ENCODE data around the gene SAMD4B.

Gene SAMD4B

GRCh38 chr19:39382991-39383828 is 41.0 kb downstream of the SAMD4B start:
- DNase-seq (ENCODE audit: low spot score) = no peak

GRCh38 chr19:39384839-39385568 is 42.8 kb downstream of the SAMD4B start:
- DNase-seq (ENCODE audit: low spot score) = no peak
- no peak for TF ChIP-seq CTCF (IDR thresholded peaks at IDR 0.05; ENCODE audit: extremely low read depth, missing control alignments)

More at GRCh38 chr19:39382991-39383828, 41.0 kb downstream of the SAMD4B start:
- TF ChIP-seq CTCF (IDR thresholded peaks at IDR 0.05; ENCODE audit: extremely low read depth, missing control alignments) = no peak

- TF ChIP-seq CTCF (IDR thresholded peaks at IDR 0.05; ENCODE audit: extremely low read depth, missing control alignments) = no peak
- no peak for DNase-seq (ENCODE audit: low spot score)
Measured at GRCh38 chr19:39385629-39386411, 43.6 kb downstream of the SAMD4B start.

GRCh38 chr19:39386557-39386956 is 44.3 kb downstream of the SAMD4B start:
- no peak for DNase-seq (ENCODE audit: low spot score)
- no peak for TF ChIP-seq CTCF (IDR thresholded peaks at IDR 0.05; ENCODE audit: extremely low read depth, missing control alignments)

GRCh38 chr19:39388657-39389056 is 46.4 kb downstream of the SAMD4B start:
- no peak for TF ChIP-seq CTCF (IDR thresholded peaks at IDR 0.05; ENCODE audit: extremely low read depth, missing control alignments)
- no peak for DNase-seq (ENCODE audit: low spot score)

- TF ChIP-seq CTCF (IDR thresholded peaks at IDR 0.05; ENCODE audit: extremely low read depth, missing control alignments) = no peak
Measured at GRCh38 chr19:39389631-39390414, 47.6 kb downstream of the SAMD4B start.

More at GRCh38 chr19:39389631-39390414, 47.6 kb downstream of the SAMD4B start:
- no peak for DNase-seq (ENCODE audit: low spot score)
